HFFc6 (cell line): ENCODE measurements around the gene MDN1. TPM values are rescaled to one million over a fixed set of nuclear protein-coding genes. Genes with fewer than 3 reads are reported as not detected.
A peak's percentile ranks its signal among the peaks of the same experiment; 100 is the strongest.

Experiments used
- DNase-seq: peaks from one replicate; pipeline ENCODE4 v3.0.0-alpha.2; 2018
- H3K27ac Mint-ChIP-seq: 2 replicates; pipeline ENCODE4 v1.8.0; 2020; ENCODE audit warnings: mild to moderate bottlenecking, mixed read lengths
- H3K27me3 Mint-ChIP-seq: 2 replicates; pipeline ENCODE4 v1.8.0; 2021; ENCODE audit warnings: mild to moderate bottlenecking, moderate library complexity, mixed read lengths; ENCODE audit not compliant: insufficient read depth
- H3K36me3 Mint-ChIP-seq: 2 replicates; pipeline ENCODE4 v1.8.0; 2021; ENCODE audit warnings: low read depth, mixed read lengths
- H3K4me1 Mint-ChIP-seq: 2 replicates; pipeline ENCODE4 v1.8.0; 2020; ENCODE audit warnings: low read depth, mixed read lengths
- H3K4me3 Mint-ChIP-seq: 2 replicates; pipeline ENCODE4 v1.8.0; 2020; ENCODE audit warnings: mild to moderate bottlenecking, moderate library complexity, mixed read lengths
- H3K9me3 Mint-ChIP-seq: 2 replicates; pipeline ENCODE4 v1.8.0; 2020; ENCODE audit warnings: mild to moderate bottlenecking, mixed read lengths
- CTCF ChIP-seq: fragments of 200-600 bp; sonication (generic); IDR thresholded peaks from 2 replicates; pipeline ENCODE4 v1.5.0; 2021; ENCODE audit warnings: antibody characterized with exemption, mild to moderate bottlenecking
- total RNA-seq, 6 experiments: library from RNA; stranded (reverse); fragmentation: NEBNext Ultra II Directional; extraction: Animal tissue kit (Norgen Biotek cat#: 25700); gene quantifications; 2 replicates in 1 of 6; 3 replicates in 5 of 6; pipeline ENCODE4 v1.2.3, GENCODE V29; 2021

The MDN1 gene
- total RNA-seq, 6 experiments from 2014 or later, result 17.4 to 25.4 (median 18.4) TPM

GRCh38 chr6:89727501-89727900 lies 92.1 kb downstream of the MDN1 start:
- H3K4me1 Mint-ChIP-seq, result no peaks in the 10 kb centered on the region
- no peaks in the 10 kb centered on the region for H3K9me3 Mint-ChIP-seq
- no peak for TF ChIP-seq CTCF
- no peaks in the 10 kb centered on the region for H3K27me3 Mint-ChIP-seq
- no peak for DNase-seq
- H3K36me3 Mint-ChIP-seq, result peaks cover 20% of the 10 kb centered on the region
- H3K27ac Mint-ChIP-seq, result no peak overlapping the region
- no peak overlapping the region for H3K4me3 Mint-ChIP-seq

- Mint-ChIP-seq H3K27ac (no peak overlapping the region), H3K36me3 (peaks cover 5% of the 10 kb centered on the region), H3K4me3 (no peak overlapping the region), H3K4me1 (no peaks in the 10 kb centered on the region), H3K9me3 (no peaks in the 10 kb centered on the region), H3K27me3 (no peaks in the 10 kb centered on the region; the same call in 1 of the 2 replicates)
- TF ChIP-seq CTCF, result no peak
- DNase-seq, result no peak
Measured at GRCh38 chr6:89724981-89725380, 94.6 kb downstream of the MDN1 start.

GRCh38 chr6:89723046-89723445 lies 96.5 kb downstream of the MDN1 start:
- TF ChIP-seq CTCF, result no peak
- Mint-ChIP-seq H3K4me3 (no peak overlapping the region), H3K36me3 (peaks cover 5% of the 10 kb centered on the region), H3K27me3 (no peaks in the 10 kb centered on the region; the same call in 1 of the 2 replicates), H3K27ac (no peak overlapping the region), H3K9me3 (no peaks in the 10 kb centered on the region), H3K4me1 (no peaks in the 10 kb centered on the region)
- no peak for DNase-seq

- H3K4me1 Mint-ChIP-seq, result no peaks in the 10 kb centered on the region
- no peak for DNase-seq
- H3K4me3 Mint-ChIP-seq, result no peak overlapping the region
- no peaks in the 10 kb centered on the region for H3K9me3 Mint-ChIP-seq
- 0 out of 2 replicates have a peak, but pooled peaks have one; percentile 1 for TF ChIP-seq CTCF
- H3K27me3 Mint-ChIP-seq, result no peaks in the 10 kb centered on the region; the same call in 1 of the 2 replicates
- no peak overlapping the region for H3K27ac Mint-ChIP-seq
- peaks cover 26% of the 10 kb centered on the region for H3K36me3 Mint-ChIP-seq
Measured at GRCh38 chr6:89716532-89716931, 103.1 kb downstream of the MDN1 start.

- DNase-seq, result no peak
- Mint-ChIP-seq H3K27ac (no peak overlapping the region), H3K9me3 (no peaks in the 10 kb centered on the region), H3K27me3 (no peaks in the 10 kb centered on the region; the same call in 1 of the 2 replicates), H3K36me3 (peaks cover 33% of the 10 kb centered on the region), H3K4me1 (peaks cover 7% of the 10 kb centered on the region; the same call in 1 of the 2 replicates), H3K4me3 (no peak overlapping the region)
- TF ChIP-seq CTCF, result no peak
Measured at GRCh38 chr6:89711801-89712200, 107.8 kb downstream of the MDN1 start.

GRCh38 chr6:89708316-89708715 lies 111.3 kb downstream of the MDN1 start:
- TF ChIP-seq CTCF, result no peak
- Mint-ChIP-seq H3K9me3 (no peaks in the 10 kb centered on the region), H3K4me3 (no peak overlapping the region), H3K4me1 (peaks cover 7% of the 10 kb centered on the region; the same call in 1 of the 2 replicates), H3K27ac (no peak overlapping the region; the same call in 1 of the 2 replicates), H3K36me3 (peaks cover 14% of the 10 kb centered on the region), H3K27me3 (no peaks in the 10 kb centered on the region)
- no peak for DNase-seq
